ENCODE data around the gene PKP3.
"Not testable (repeated sequence)": the region's sequence is repeated elsewhere in the genome, so short reads cannot be mapped to it uniquely, and the experiment has no call there.

PKP3 gene

GRCh38 chr11:396948-397548, 3.0 kb downstream of the PKP3 start:
- no peak for DNase-seq (ENCODE audit: low spot score)

GRCh38 chr11:398826-399225, 4.8 kb downstream of the PKP3 start:
- no peak for DNase-seq (ENCODE audit: low spot score)

GRCh38 chr11:399731-400211, 5.8 kb downstream of the PKP3 start:
- no peak for DNase-seq (ENCODE audit: low spot score)

- no peak for DNase-seq (ENCODE audit: low spot score)
Observed at GRCh38 chr11:400241-400689, 6.3 kb downstream of the PKP3 start.

GRCh38 chr11:401196-401595, 7.2 kb downstream of the PKP3 start:
- not testable (repeated sequence) for DNase-seq (ENCODE audit: low spot score)

GRCh38 chr11:403021-403760, 9.2 kb downstream of the PKP3 start:
- DNase-seq (ENCODE audit: low spot score): no peak

- DNase-seq (ENCODE audit: low spot score): no peak
Observed at GRCh38 chr11:403761-404431, 9.9 kb downstream of the PKP3 start.

GRCh38 chr11:404551-405264, 10.7 kb downstream of the PKP3 start:
- DNase-seq (ENCODE audit: low spot score): no peak

- DNase-seq (ENCODE audit: low spot score): no peak
Observed at GRCh38 chr11:405323-405953, 11.4 kb downstream of the PKP3 start.

- DNase-seq (ENCODE audit: low spot score): no peak
Observed at GRCh38 chr11:405954-406795, 12.2 kb downstream of the PKP3 start.

GRCh38 chr11:406796-407650, 13.0 kb downstream of the PKP3 start:
- DNase-seq (ENCODE audit: low spot score): peak; percentile 87

GRCh38 chr11:407651-408123, 13.7 kb downstream of the PKP3 start:
- DNase-seq (ENCODE audit: low spot score): no peak

- DNase-seq (ENCODE audit: low spot score): no peak
Observed at GRCh38 chr11:408154-409007, 14.4 kb downstream of the PKP3 start.

- DNase-seq (ENCODE audit: low spot score): no peak
Observed at GRCh38 chr11:409008-409599, 15.1 kb downstream of the PKP3 start.

- DNase-seq (ENCODE audit: low spot score): no peak
Observed at GRCh38 chr11:409600-410483, 15.8 kb downstream of the PKP3 start.

GRCh38 chr11:410711-411110, 16.7 kb downstream of the PKP3 start:
- not testable (repeated sequence) for DNase-seq (ENCODE audit: low spot score)

GRCh38 chr11:411520-411919, 17.5 kb downstream of the PKP3 start:
- not testable (repeated sequence) for DNase-seq (ENCODE audit: low spot score)
